ENCODE measurements around the gene KAT7.

The KAT7 gene

DNA sequence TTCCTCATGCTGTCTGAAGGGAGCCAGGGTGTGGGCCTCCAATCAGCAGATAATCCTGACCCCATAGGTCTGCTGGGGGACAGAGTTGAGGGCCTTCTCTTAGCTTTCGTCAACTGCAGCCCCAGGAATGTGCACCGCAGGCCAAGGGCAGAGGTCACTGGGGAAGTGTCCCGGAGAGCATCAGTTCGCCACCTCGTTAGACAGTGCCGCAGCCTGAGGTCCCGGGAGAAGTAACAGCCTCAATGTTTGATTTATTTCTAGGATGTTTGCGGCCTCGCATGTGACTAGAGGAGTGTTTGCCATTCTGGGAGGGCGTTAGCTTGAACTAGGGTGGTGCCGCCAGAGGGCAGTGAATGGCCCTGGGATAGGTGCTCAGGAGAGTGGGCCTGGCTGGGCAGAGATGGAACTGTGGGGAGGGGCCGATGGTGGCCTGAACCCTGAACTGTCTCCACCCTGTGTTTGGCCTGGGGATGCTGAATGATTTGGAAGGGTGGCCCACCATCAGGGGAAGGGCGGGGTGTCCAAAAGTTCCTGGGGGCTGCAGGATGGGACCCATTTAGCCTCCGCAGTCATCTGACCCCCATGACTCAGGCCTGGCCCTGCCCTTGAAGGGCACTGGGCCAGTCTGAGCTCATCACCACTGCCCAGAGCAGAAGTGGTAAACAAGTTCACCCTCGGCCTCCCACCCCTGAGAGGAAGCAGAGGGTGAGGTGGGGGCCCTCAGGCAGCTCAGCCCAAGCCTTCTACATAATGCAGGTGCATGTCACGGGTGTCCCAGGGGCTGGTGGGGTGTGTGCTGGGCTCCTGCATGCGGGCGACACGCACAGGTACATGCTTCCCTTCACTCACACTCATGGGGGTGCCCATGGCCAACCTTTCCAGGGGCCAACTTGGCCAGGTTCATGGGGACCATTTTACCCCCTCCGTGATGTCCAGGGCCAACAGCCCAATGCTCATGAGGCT, 71.8 kb downstream of the KAT7 start:
- H3K4me3 ChIP-seq (ENCODE audit: low read depth, low read length), result no peak overlapping the region
- no peak for DNase-seq (ENCODE audit: low read depth)

- DNase-seq (ENCODE audit: low read depth), result no peak
- no peak overlapping the region for H3K4me3 ChIP-seq (ENCODE audit: low read depth, low read length)
Observed at GRCh38 chr17:49861150-49861884, 72.8 kb downstream of the KAT7 start.

GRCh38 chr17:49862781-49863331, 74.4 kb downstream of the KAT7 start:
- no peak overlapping the region for H3K4me3 ChIP-seq (ENCODE audit: low read depth, low read length)
- DNase-seq (ENCODE audit: low read depth), result no peak

GRCh38 chr17:49866019-49866380, 77.5 kb downstream of the KAT7 start:
- no peak overlapping the region for H3K4me3 ChIP-seq (ENCODE audit: low read depth, low read length)
- no peak for DNase-seq (ENCODE audit: low read depth)

- H3K4me3 ChIP-seq (ENCODE audit: low read depth, low read length), result no peak overlapping the region
- no peak for DNase-seq (ENCODE audit: low read depth)
Observed at GRCh38 chr17:49866882-49867413, 78.5 kb downstream of the KAT7 start.

DNA sequence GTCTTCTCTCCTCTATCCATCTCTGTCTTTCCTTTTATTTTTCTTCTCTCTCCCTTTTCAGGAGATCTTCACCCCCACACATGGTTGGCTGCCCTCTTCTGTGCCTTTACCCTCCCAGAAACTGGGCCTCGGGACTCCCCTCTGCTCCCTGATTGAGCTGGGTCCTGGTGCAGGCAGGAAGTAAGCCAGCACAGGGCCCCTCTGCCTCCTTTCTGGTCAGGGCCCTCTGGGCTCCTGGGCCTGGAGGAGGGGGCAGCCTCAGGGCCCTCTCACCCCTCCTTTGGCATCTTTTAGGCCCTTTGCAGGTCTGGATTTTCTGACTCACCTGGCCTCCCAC, 80.5 kb downstream of the KAT7 start:
- no peak for DNase-seq (ENCODE audit: low read depth)
- no peak overlapping the region for H3K4me3 ChIP-seq (ENCODE audit: low read depth, low read length)

DNA sequence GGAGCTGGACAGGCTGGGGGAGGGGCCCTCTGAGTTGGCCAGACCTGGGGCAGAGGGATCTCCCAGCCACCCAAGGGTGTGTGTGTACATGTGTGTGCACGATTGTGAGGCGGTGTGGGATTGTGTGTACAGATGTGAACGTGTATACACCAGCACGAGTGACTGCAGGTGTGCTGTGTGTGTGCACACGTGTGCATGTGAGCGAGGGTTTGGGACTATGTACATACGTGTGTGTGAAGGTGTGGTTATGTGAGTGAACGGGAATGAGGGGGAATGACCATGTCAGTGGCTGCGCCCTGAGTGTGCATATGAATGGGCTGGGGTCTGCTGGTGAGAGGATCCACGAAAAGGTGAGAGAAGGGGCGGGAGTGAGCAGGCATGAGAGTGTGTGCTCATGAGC, 81.8 kb downstream of the KAT7 start:
- no peak overlapping the region for H3K4me3 ChIP-seq (ENCODE audit: low read depth, low read length)
- no peak for DNase-seq (ENCODE audit: low read depth)

DNA sequence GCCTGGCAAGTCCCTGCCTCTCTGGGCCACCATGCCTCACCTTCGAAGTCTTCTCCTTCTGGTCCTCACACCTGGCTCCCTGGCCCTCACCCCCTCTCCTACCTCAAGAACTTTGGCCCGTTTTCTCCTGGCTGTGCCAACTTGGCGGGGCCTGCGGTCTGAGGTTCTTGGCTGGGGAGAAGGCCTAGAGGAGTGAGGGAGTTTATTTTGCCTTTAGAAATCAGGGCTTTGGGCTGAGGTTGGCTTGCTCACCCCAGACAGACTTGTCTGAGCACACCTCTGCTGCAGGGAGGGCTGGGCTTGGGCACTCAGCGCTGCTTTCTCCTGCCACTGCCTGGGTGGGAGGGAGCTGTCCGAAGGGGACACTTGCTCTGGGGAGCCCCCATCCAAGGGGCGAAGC, 82.7 kb downstream of the KAT7 start:
- no peak overlapping the region for H3K4me3 ChIP-seq (ENCODE audit: low read depth, low read length)
- DNase-seq (ENCODE audit: low read depth), result no peak

DNA sequence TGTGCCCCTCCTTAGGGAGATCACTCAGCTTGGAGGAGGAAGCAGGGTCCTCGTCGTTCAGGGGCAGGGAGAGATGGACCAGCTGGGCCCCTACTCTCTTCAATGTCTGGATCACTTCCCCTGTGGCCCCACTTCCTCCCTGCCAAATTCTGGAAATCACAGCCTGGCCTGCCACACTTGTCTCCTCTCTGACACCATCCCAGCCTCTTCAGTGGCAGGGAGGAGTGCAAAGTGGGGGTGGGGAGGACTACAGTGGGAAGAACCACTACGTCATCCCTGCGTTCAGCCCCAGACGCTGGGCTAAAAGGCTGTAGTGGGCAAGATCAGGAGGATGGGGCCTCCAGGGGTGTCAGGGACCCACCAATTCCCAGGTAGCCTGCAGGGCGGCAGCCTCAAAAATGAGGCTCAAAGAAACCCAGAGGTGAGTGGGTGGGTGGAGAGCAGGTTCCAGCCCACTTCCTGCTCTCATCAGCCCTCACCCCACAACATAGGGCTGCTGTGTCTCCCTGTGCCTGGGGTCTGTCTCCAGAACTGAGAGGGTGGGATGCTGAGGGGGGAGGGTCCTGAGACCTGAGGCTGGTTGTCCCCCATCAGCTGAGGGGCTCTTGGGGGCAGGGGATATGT, 84.4 kb downstream of the KAT7 start:
- DNase-seq (ENCODE audit: low read depth), result no peak

GRCh38 chr17:49873466-49873865, 85.0 kb downstream of the KAT7 start:
- no peak overlapping the region for H3K4me3 ChIP-seq (ENCODE audit: low read depth, low read length)
- DNase-seq (ENCODE audit: low read depth), result no peak

More for the DNA sequence above, 84.4 kb downstream of the KAT7 start:
- no peak overlapping the region for H3K4me3 ChIP-seq (ENCODE audit: low read depth, low read length)

GRCh38 chr17:49873926-49874325, 85.4 kb downstream of the KAT7 start:
- DNase-seq (ENCODE audit: low read depth), result no peak
- H3K4me3 ChIP-seq (ENCODE audit: low read depth, low read length), result no peak overlapping the region

GRCh38 chr17:49874911-49875310, 86.4 kb downstream of the KAT7 start:
- no peak overlapping the region for H3K4me3 ChIP-seq (ENCODE audit: low read depth, low read length)
- DNase-seq (ENCODE audit: low read depth), result no peak

DNA sequence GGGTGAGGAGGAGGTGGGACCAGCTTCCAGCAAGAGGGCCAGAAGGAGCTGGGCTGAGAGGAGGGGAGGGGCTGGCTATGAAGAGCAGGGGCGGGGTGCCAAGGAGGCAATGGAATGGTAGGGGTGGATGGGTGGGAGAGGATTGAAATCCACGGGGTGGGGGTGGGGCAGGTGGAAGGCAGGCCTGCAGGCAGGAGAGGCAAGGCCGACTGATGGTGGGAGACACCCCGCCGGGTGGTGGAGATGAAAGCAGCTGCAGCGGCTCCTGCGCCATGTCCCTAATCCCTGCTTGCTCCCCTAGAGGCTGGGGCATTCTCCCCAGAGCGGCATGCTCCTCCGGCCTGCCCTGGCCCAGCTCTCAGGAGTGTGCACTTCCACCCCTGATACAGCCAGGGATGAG, 87.2 kb downstream of the KAT7 start:
- no peak overlapping the region for H3K4me3 ChIP-seq (ENCODE audit: low read depth, low read length)
- no peak for DNase-seq (ENCODE audit: low read depth)

GRCh38 chr17:49878931-49879904, 90.7 kb downstream of the KAT7 start:
- DNase-seq (ENCODE audit: low read depth), result no peak
- H3K4me3 ChIP-seq (ENCODE audit: low read depth, low read length), result no peak overlapping the region

GRCh38 chr17:49880291-49881053, 92.0 kb downstream of the KAT7 start:
- no peak overlapping the region for H3K4me3 ChIP-seq (ENCODE audit: low read depth, low read length)

GRCh38 chr17:49881054-49881402, 92.5 kb downstream of the KAT7 start:
- DNase-seq (ENCODE audit: low read depth), result no peak
- H3K4me3 ChIP-seq (ENCODE audit: low read depth, low read length), result no peak overlapping the region

More at GRCh38 chr17:49880291-49881053, 92.0 kb downstream of the KAT7 start:
- peak; percentile 6 for DNase-seq (ENCODE audit: low read depth)

DNA sequence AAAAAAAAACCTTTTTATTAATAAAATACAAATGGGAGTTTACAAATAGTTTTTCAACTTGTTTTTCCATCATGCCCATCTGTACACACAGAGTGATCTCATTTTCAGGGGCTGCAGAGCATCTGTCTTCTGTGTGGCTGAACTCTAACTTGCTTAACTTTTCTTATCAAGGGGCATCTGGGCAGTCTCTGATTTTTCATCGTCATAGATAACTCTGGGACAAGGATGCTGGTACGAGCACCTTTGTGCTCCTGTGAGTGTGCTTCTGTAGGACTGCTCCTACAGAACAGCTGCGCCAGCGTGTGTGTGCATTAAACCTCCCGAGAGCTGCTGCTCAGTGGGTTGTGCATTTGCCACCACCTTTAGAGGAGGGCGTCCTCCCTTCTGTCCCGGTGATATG, 94.0 kb downstream of the KAT7 start:
- H3K4me3 ChIP-seq (ENCODE audit: low read depth, low read length), result no peak overlapping the region
- no peak for DNase-seq (ENCODE audit: low read depth)

Data from skeletal muscle cell (primary cell).